Heart left ventricle (tissue), 16 donors: ENCODE results near the gene GMPR. TPM values are rescaled to one million over a fixed set of nuclear protein-coding genes. Genes with fewer than 3 reads are reported as not detected.

Source experiments
- ATAC-seq, 4 donors: fragments of 200-7000 bp; cut with Tn5 transposase; one replicate each; pipeline ENCODE4 v1.9.1; 2020 to 2022; ENCODE audit warnings: moderate library complexity in 4 of 4, mild to moderate bottlenecking in 3 of 4, moderate number of reproducible peaks in 1 of 4
- DNase-seq, 5 donors: peaks; one replicate each; pipeline ENCODE4 v3.0.0-alpha.2; 2020
- H3K27ac ChIP-seq, 12 donors: fragments of 200-600 bp; sonication (generic) in 4 of 12; one replicate each; pipeline versions ENCODE4 v1.5.0 to v1.8.0; 2016 to 2022; ENCODE audit warnings: mild to moderate bottlenecking in 2 of 12
- H3K27me3 ChIP-seq, 9 donors: fragments of 200-600 bp; sonication (generic) in 2 of 9; one replicate each; pipeline versions ENCODE4 v1.5.1 to v1.8.0; 2016 to 2022; ENCODE audit warnings: mild to moderate bottlenecking in 3 of 9
- H3K36me3 ChIP-seq, 9 donors: fragments of 200-600 bp; sonication (generic) in 2 of 9; one replicate each; pipeline versions ENCODE4 v1.5.0 to v1.8.0; 2018 to 2022; ENCODE audit warnings: mild to moderate bottlenecking in 2 of 9
- H3K4me1 ChIP-seq, 12 donors: fragments of 200-600 bp; sonication (generic) in 4 of 12; one replicate each; pipeline versions ENCODE4 v1.5.0 to v1.8.0; 2016 to 2022; ENCODE audit warnings: mild to moderate bottlenecking in 3 of 12
- H3K4me3 ChIP-seq, 12 donors: fragments of 200-600 bp; sonication (generic) in 4 of 12; one replicate each; pipeline versions ENCODE4 v1.5.0 to v1.8.0; 2017 to 2022; ENCODE audit warnings: mild to moderate bottlenecking in 9 of 12, moderate library complexity in 4 of 12
- H3K9me3 ChIP-seq, 12 donors: fragments of 200-600 bp; sonication (generic) in 4 of 12; one replicate each; pipeline versions ENCODE4 v1.5.0 to v1.8.0; 2016 to 2022; ENCODE audit warnings: mild to moderate bottlenecking in 1 of 12
- CTCF ChIP-seq, 12 donors: fragments of 200-600 bp; sonication (generic) in 4 of 12; IDR thresholded peaks; one replicate each; pipeline versions ENCODE4 v1.5.0 to v1.8.0; 2018 to 2022; ENCODE audit warnings: antibody characterized with exemption in 12 of 12, mild to moderate bottlenecking in 5 of 12
- POLR2A ChIP-seq, 2 donors: fragments of 450-650 bp; IDR thresholded peaks; one replicate each; pipeline ENCODE4 v1.6.1; 2017; ENCODE audit warnings: antibody characterized with exemption in 2 of 2, mild to moderate bottlenecking in 2 of 2, moderate library complexity in 2 of 2
- WGBS, 4 donors: extraction: QIAGEN DNeasy Blood & Tissue Kit in 2 of 4; methylation state at CpG; one replicate each; pipeline versions ENCODE4 v1.1.5 to v1.1.7; 2013 to 2018; 5-methylcytosine and 5-hydroxymethylcytosine counted together
- intact Hi-C, 10 donors: fragments of 100-400 bp; cut with DNase I; formaldehyde crosslinking; loops; one replicate each; pipeline versions ENCODE4 v1.11.1 to v1.14.2; 2022
- polyA plus RNA-seq, 2 donors: library from polyadenylated mRNA; stranded (reverse); fragments of 200-250 nt; gene quantifications; one replicate each; pipeline ENCODE4 v1.2.3, GENCODE V29; 2013
- total RNA-seq, 9 donors: library from RNA; depleted of rRNA in 2 of 9; stranded (reverse); fragments of >200 nt in 2 of 9; fragmentation: NEBNext Ultra II Directional in 3 of 9; extraction: Animal tissue kit (Norgen Biotek cat#: 25700) in 3 of 9; gene quantifications; one replicate each; pipeline versions ENCODE4 v1.1.0 to v1.2.4, GENCODE V29; 2016 to 2023
- donor health status: ischemic (EF 13 %, LVEDD 7.1; RV severe dilation, severe dysfunction).
- donor health status: healthy with polysubstance abuse.
- donor health status: DM: no; HTN: yes; CAD: no.
- donor health status: DM: no; HTN: no; CAD: no.
- donor health status: ischemic (EF 25% LVEDD 6.9; RV normal size, moderate dysfunction).
- donor health status: ischemic (EF 25% LVEDD 5.7; RV mildly dilated, moderate dysfunction).
- donor health status: healthy.
- donor health status: DM: yes; HTN: yes; CAD: no.
- donor health status: ischemic (EF 35%, LVEDD 5.7; RV mildly dilated, moderate dysfunction).
- donor health status: nonischemic (EF 11% LVEDD 7.7; RV severe dilation, severe dysfunction).
- donor health status: DM: yes; HTN: yes; CAD: no.
- donor health status: PGD.
- donor health status: ischemic (EF 29% LVEDD 5.4; RV normal size, mild dysfunction).
- donor health status: nonischemic (EF 23%, LVEDD 6.1; RV moderate dilation, normal function).

GMPR gene
- total and polyA plus RNA-seq, 11 donors, result 67.8 to 294 (median 120) TPM

GRCh38 chr6:16295060-16295459, 56.7 kb downstream of the GMPR start:
- Histone ChIP-seq H3K9me3 (no peaks in the 10 kb centered on the region), H3K4me3 (no peak overlapping the region), H3K27me3 (no peaks in the 10 kb centered on the region), H3K4me1 (no peaks in the 10 kb centered on the region), H3K27ac (no peak overlapping the region), H3K36me3 (peaks cover 0 to 65% (median 32%) of the 10 kb centered on the region in 9 donors)
- intact Hi-C loops, result no loop called here
- WGBS, 4 donors, result 79 to 85% (median 81%) methylated on average over 15 of the region's 15 CpGs
- ATAC-seq, result no peak
- DNase-seq, result no peak
- no peak for TF ChIP-seq POLR2A (IDR thresholded peaks at IDR 0.05)
- TF ChIP-seq CTCF (IDR thresholded peaks at IDR 0.05), result no peak

- H3K9me3 ChIP-seq, result no peaks in the 10 kb centered on the region
- no peak for ATAC-seq
- intact Hi-C loops, result no loop called here
- H3K4me3 ChIP-seq, result no peak overlapping the region
- no peaks in the 10 kb centered on the region for H3K4me1 ChIP-seq
- peaks cover 0 to 62% (median 32%) of the 10 kb centered on the region in 9 donors for H3K36me3 ChIP-seq
- TF ChIP-seq POLR2A (IDR thresholded peaks at IDR 0.05) (no peak), CTCF (IDR thresholded peaks at IDR 0.05) (no peak)
- H3K27me3 ChIP-seq, result no peaks in the 10 kb centered on the region
- no peak for DNase-seq
- H3K27ac ChIP-seq, result no peak overlapping the region
- 84 to 88% (median 87%) methylated on average over 5 of the region's 5 CpGs for WGBS, 4 donors
Measured at GRCh38 chr6:16295471-16295870, 57.1 kb downstream of the GMPR start.

GRCh38 chr6:16296061-16296670, 57.8 kb downstream of the GMPR start:
- 91 to 95% (median 94%) methylated on average over 7 of the region's 7 CpGs for WGBS, 4 donors
- TF ChIP-seq POLR2A (IDR thresholded peaks at IDR 0.05), result no peak
- TF ChIP-seq CTCF (IDR thresholded peaks at IDR 0.05), result no peak
- Histone ChIP-seq H3K27me3 (no peaks in the 10 kb centered on the region), H3K4me1 (no peaks in the 10 kb centered on the region), H3K4me3 (no peak overlapping the region), H3K9me3 (no peaks in the 10 kb centered on the region), H3K36me3 (peaks cover 0 to 61% (median 32%) of the 10 kb centered on the region in 9 donors), H3K27ac (no peak overlapping the region)
- intact Hi-C loops, result no loop called here
- no peak for ATAC-seq
- DNase-seq, result no peak

- DNase-seq (no peak), ATAC-seq (no peak)
- H3K9me3 ChIP-seq, result no peaks in the 10 kb centered on the region
- H3K27me3 ChIP-seq, result no peaks in the 10 kb centered on the region
- peaks cover 0 to 9% (median 0%) of the 10 kb centered on the region in 12 donors for H3K4me1 ChIP-seq
- H3K4me3 ChIP-seq, result no peak overlapping the region
- 85 to 94% (median 92%) methylated on average over 3 of the region's 3 CpGs for WGBS, 4 donors
- no peak overlapping the region for H3K27ac ChIP-seq
- TF ChIP-seq CTCF (IDR thresholded peaks at IDR 0.05), result no peak
- TF ChIP-seq POLR2A (IDR thresholded peaks at IDR 0.05), result no peak
- intact Hi-C loops, result no loop called here
- peaks cover 0 to 39% (median 13%) of the 10 kb centered on the region in 9 donors for H3K36me3 ChIP-seq
Measured at GRCh38 chr6:16299861-16300260, 61.5 kb downstream of the GMPR start.
